ENCODE measurements around the gene TTC28. TPM values are rescaled to one million over a fixed set of nuclear protein-coding genes. Genes with fewer than 3 reads are reported as not detected.
"Not testable (repeated sequence)": the region's sequence is repeated elsewhere in the genome, so short reads cannot be mapped to it uniquely, and the experiment has no call there.

The TTC28 gene
- total RNA-seq, 1 experiment from 2014 or later = not detected

GRCh38 chr22:28560046-28560742 lies 119.4 kb downstream of the TTC28 start:
- Mint-ChIP-seq H3K4me1 (ENCODE audit: insufficient read depth, unreplicated experiment) (peaks cover 9% of the 10 kb centered on the region), H3K27ac (ENCODE audit: low read depth, unreplicated experiment) (no peak overlapping the region), H3K27me3 (ENCODE audit: insufficient read depth, unreplicated experiment) (peaks cover 15% of the 10 kb centered on the region), H3K36me3 (ENCODE audit: insufficient read depth, unreplicated experiment) (no peaks in the 10 kb centered on the region), H3K4me3 (ENCODE audit: unreplicated experiment) (no peak overlapping the region), H3K9me3 (ENCODE audit: unreplicated experiment) (no peaks in the 10 kb centered on the region)
- ChIA-PET CTCF (no interaction called here), POLR2A (no interaction called here)
- TF ChIP-seq CTCF (IDR thresholded peaks at IDR 0.05; ENCODE audit: unreplicated experiment) = no peak
- no TSS peak for BruUV-seq (replicated peaks)
- peak; percentile 76 for DNase-seq (ENCODE audit: unreplicated experiment)
- intact Hi-C loops (cut with micrococcal nuclease) = no loop called here

GRCh38 chr22:28557184-28557583 lies 122.5 kb downstream of the TTC28 start:
- H3K27me3 Mint-ChIP-seq (ENCODE audit: insufficient read depth, unreplicated experiment) = peaks cover 19% of the 10 kb centered on the region
- no peak for DNase-seq (ENCODE audit: unreplicated experiment)
- ChIA-PET POLR2A (no interaction called here), CTCF (no interaction called here)
- H3K9me3 Mint-ChIP-seq (ENCODE audit: unreplicated experiment) = no peaks in the 10 kb centered on the region
- no TSS peak for BruUV-seq (replicated peaks)
- peaks cover 9% of the 10 kb centered on the region for H3K4me1 Mint-ChIP-seq (ENCODE audit: insufficient read depth, unreplicated experiment)
- H3K27ac Mint-ChIP-seq (ENCODE audit: low read depth, unreplicated experiment) = no peak overlapping the region
- TF ChIP-seq CTCF (IDR thresholded peaks at IDR 0.05; ENCODE audit: unreplicated experiment) = no peak
- intact Hi-C loops (cut with micrococcal nuclease) = no loop called here
- no peak overlapping the region for H3K4me3 Mint-ChIP-seq (ENCODE audit: unreplicated experiment)
- no peaks in the 10 kb centered on the region for H3K36me3 Mint-ChIP-seq (ENCODE audit: insufficient read depth, unreplicated experiment)

GRCh38 chr22:28553108-28553866 lies 126.4 kb downstream of the TTC28 start:
- H3K27me3 Mint-ChIP-seq (ENCODE audit: insufficient read depth, unreplicated experiment) = peaks cover 53% of the 10 kb centered on the region
- BruUV-seq (replicated peaks); POLR2A ChIA-PET: not testable (repeated sequence)

GRCh38 chr22:28548406-28548805 lies 131.2 kb downstream of the TTC28 start:
- no peaks in the 10 kb centered on the region for H3K4me1 Mint-ChIP-seq (ENCODE audit: insufficient read depth, unreplicated experiment)
- peaks cover 53% of the 10 kb centered on the region for H3K27me3 Mint-ChIP-seq (ENCODE audit: insufficient read depth, unreplicated experiment)
- POLR2A ChIA-PET = no interaction called here
- CTCF ChIA-PET = no interaction called here
- no TSS peak for BruUV-seq (replicated peaks)
- intact Hi-C loops (cut with micrococcal nuclease) = no loop called here
- peaks cover 2% of the 10 kb centered on the region for H3K9me3 Mint-ChIP-seq (ENCODE audit: unreplicated experiment)
- H3K36me3 Mint-ChIP-seq (ENCODE audit: insufficient read depth, unreplicated experiment) = no peaks in the 10 kb centered on the region
- H3K4me3 Mint-ChIP-seq (ENCODE audit: unreplicated experiment) = no peak overlapping the region
- no peak for TF ChIP-seq CTCF (IDR thresholded peaks at IDR 0.05; ENCODE audit: unreplicated experiment)
- no peak for DNase-seq (ENCODE audit: unreplicated experiment)
- H3K27ac Mint-ChIP-seq (ENCODE audit: low read depth, unreplicated experiment) = no peak overlapping the region

More at GRCh38 chr22:28553108-28553866, 126.4 kb downstream of the TTC28 start:
- DNase-seq (ENCODE audit: unreplicated experiment); H3K27ac Mint-ChIP-seq (ENCODE audit: low read depth, unreplicated experiment); H3K4me3 Mint-ChIP-seq (ENCODE audit: unreplicated experiment); CTCF ChIA-PET; H3K36me3 Mint-ChIP-seq (ENCODE audit: insufficient read depth, unreplicated experiment); H3K9me3 Mint-ChIP-seq (ENCODE audit: unreplicated experiment); H3K4me1 Mint-ChIP-seq (ENCODE audit: insufficient read depth, unreplicated experiment); intact Hi-C loops (cut with micrococcal nuclease): not testable (repeated sequence)
